NOMO-1 treated with DMSO at 0.1 percent for 48 hours (cell line): ENCODE measurements around the gene TAF4.
"Not testable (repeated sequence)": the region's sequence is repeated elsewhere in the genome, so short reads cannot be mapped to it uniquely, and the experiment has no call there.

Source experiments
- DNase-seq: peaks from one replicate; lab custom pipeline; 2025; ENCODE audit not compliant: unreplicated experiment; lab: John Stamatoyannopoulos, UW

TAF4 gene

DNA sequence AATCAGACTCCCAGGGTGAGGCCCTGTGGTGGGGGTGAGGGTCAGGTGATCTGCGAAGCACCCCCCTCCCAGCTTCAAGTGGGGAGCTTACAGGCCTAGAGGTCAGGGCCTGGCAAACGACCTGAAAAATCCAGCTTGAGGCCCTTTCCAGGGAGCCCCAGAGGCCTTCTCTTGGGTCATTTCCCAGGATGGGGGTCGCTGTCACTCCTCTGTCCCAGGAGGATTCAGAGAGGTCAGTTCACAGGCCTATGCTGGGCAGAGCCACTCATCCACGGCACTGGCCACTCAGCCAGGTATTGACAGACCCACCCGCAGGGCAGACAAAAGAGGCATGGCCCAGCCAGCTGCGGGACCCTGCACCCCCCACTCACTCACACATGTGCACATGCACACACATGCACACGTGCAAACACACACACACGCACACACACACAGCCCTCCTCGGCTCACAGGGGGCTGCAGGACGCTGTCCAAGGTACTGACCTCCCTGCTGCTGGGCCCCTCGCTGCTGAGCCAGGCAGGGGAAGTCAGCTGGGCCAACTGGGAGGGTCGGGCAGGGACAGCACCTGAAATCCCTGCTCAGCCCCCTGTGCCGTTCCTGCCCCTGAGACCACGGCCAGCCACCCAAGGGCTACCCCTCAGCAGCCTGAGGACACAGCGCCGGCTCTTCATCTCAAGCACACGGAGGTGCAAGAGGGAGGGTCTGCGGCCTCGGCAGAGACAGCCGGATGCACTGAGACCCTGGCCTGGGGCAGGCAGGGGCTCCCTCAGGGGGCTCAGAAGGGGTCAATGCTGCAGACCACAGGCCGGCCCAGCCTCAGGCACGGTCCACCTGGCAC lies 113.8 kb downstream of the TAF4 start:
- DNase-seq: no peak

DNA sequence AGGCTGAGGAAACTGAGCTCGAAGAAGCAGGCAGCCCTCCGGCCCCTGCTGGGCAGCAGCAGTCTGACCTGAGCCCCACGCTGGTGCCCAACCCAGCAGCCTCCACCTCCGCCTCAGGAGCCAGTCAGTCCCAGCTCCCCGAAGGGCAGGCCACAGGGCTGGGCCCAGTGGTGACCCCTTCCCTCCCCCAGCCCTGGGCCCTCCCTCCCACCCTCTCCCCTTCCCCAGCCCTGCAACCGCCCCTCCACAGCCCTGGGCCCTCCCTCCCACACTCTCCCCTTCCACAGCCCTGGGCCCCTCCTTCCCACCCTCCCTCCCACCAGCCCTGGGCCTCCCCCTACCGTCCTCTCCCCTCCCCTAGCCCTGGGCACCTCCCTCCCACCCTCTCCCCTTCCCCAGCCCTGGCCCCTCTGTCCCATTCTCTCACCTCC lies 115.0 kb downstream of the TAF4 start:
- DNase-seq: no peak

DNA sequence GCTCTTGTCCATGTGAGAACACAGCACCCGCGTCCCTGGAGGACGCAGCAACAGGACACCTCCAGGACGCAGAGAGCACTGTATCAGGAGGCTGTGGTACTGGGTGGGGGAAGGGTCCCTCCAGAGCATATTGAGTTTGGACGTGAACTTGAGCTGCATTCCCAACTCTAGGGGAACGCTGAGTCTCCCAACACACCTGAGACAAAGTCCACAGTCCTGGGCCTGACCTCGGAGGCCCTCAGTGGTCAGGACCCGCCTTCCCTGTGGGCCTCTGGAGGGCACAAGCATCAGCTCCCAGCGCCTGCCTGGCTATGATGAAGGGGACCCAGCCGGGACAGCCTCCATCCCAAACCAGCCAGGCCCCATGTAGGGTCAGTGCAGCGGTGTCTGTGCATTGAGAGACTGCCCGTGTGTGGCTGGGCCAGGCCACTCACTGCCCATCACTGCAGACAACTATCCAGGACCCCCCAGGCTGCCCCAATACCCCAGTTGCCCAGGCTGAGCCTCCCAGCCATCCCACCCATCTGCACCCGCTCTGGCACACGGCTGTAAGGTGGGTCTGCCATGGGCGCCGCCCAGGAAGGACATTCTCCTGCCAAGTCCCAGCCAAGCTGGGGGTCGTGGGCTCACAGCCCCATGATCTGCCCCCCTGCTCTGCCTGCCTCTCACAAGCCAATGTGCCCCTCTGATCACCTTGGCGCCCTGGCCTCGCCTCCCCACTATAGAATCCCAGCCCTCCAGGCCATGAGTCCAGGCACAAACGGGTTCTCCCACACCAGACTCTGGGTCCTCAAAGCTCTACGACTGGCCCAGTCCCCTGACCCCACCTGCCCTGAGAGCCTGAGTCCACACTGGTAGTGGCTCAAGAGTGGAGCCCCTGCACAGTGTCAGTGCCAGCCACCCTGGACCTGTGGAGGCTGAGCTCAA lies 115.7 kb downstream of the TAF4 start:
- no peak for DNase-seq

DNA sequence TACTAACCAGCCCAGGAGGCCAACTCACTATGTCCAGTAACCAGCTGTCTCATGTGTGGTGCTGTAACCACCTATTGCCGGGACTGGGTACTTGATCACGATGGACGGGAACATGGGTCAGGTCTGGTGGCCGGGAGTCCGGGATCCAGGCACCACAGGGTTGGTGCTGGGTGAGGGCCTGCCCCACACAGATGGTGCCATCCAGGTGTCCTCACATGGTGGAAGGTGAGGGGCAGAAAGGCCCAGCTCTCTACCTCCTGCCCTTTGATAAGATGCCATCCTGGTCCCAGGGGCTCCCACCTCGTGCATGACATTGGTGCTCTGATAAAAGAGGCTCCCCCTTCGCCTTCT lies 116.3 kb downstream of the TAF4 start:
- no peak for DNase-seq

DNA sequence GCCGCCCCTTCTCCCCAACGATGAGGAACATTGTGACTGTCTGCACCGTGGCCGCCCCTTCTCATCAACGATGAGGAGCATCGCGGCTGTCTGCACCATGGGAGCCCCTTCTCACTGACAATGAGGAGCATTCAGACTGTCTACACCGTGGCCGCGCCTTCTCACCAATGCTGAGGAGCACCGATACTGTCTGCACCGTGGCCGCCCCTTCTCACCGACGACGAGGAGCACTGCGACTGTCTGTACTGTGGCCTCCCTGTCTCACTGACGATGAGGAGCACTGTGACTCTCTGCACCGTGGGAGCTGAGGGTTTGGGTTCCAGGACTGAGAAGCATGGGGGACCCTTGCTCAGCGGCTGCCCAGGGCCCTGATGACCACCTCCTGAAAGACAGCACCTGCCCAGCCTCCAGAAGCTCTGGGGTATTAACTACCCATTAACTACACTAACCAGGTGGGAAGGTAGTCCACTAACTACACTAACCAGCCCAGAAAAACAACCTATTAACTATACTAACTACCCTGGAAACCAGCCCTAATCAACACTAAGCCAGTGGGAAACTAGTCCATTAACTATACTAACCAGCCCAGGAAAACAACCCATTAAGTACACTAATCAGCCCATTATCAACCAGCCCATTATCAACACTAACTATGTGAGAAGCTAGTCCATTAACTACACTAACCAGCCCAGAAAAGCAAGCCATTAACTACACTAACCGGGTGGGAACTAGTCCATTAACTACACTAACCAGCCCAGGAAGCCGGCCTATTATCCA lies 116.9 kb downstream of the TAF4 start:
- no peak for DNase-seq

DNA sequence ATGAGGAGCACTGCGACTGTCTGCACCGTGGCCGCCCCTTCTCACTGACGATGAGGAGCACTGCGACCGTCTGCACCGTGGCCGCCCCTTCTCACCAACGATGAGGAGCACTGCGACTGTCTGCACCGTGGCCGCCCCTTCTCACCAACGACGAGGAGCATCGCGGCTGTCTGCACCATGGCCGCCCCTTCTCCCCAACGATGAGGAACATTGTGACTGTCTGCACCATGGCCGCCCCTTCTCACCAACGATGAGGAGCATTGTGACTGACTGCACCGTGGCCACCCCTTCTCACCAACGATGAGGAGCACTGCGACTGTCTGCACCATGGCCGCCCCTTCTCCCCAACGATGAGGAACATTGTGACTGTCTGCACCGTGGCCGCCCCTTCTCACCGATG lies 117.6 kb downstream of the TAF4 start:
- not testable (repeated sequence) for DNase-seq

DNA sequence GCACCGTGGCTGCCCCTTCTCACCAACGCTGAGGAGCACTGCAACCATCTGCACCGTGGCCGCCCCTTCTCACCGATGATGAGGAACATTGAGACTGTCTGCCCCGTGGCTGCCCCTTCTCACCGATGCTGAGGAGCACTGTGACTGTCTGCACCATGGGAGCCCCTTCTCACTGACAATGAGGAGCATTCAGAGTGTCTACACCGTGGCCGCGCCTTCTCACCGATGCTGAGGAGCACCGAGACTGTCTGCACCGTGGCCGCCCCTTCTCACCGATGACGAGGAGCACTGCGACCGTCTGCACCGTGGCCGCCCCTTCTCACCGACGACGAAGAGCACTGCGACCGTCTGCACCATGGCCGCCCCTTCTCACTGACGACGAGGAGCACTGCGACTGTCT lies 120.2 kb downstream of the TAF4 start:
- not testable (repeated sequence) for DNase-seq

DNA sequence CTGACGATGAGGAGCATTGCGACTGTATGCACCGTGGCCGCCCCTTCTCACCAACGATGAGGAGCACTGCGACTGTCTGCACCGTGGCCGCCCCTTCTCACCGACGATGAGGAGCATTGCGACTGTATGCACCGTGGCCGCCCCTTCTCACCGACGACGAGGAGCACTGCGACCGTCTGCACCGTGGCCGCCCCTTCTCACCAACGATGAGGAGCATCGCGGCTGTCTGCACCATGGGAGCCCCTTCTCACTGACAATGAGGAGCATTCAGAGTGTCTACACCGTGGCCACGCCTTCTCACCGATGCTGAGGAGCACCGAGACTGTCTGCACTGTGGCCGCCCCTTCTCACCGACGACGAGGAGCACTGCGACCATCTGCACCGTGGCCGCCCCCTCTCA lies 120.7 kb downstream of the TAF4 start:
- not testable (repeated sequence) for DNase-seq

DNA sequence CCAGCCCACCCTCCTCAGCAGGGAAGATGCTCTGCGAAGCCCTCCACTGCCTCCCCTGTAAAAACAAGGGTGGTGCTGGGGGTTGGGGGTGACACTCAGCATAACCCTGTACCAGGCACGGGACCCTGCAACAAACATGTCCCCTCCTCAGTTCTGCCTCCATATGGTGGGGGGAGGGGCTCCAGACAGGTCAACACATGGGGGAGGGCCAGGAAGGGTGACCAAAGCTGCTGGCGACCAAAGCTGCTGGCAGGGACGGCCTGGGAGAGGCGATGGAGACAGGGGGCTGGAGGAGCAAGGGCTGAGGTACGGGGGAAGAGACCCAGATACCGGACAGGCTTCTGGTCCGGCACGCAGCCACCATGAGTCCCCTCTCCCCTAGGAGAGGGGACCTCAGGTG lies 123.2 kb downstream of the TAF4 start:
- DNase-seq: no peak

DNA sequence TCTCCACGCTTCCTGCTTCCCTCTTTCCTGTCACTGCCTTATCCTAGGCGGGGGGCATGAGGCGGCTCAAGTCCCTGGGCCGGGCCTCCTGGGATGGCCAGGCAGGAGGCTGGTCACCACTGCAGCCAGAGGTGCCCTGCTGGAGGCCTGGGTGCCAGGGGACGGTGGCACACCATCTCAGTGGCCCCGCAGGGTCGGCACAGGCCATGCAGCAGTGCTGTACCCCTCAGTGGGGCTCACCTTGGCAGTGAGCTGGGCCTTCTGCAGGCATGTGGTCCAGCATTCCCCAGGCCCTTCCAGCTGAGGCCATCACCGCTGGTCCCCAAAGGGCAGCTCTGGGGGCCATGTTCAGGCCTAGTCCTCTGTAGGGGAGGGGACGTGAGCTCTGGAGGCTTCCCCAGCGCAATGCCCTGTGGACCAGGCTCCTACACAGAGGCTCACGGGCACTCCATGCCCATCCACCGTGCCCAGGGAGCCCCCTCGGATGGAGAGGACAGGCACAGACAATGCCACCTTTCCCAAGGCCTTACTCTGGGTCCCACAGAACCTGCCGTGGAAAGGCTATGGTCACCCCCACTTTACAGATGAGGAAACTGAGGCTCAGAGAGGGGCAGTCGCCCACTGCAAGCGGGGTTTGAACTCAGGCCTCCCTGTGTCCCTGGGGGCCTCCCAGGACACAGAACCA lies 123.8 kb downstream of the TAF4 start:
- no peak for DNase-seq

DNA sequence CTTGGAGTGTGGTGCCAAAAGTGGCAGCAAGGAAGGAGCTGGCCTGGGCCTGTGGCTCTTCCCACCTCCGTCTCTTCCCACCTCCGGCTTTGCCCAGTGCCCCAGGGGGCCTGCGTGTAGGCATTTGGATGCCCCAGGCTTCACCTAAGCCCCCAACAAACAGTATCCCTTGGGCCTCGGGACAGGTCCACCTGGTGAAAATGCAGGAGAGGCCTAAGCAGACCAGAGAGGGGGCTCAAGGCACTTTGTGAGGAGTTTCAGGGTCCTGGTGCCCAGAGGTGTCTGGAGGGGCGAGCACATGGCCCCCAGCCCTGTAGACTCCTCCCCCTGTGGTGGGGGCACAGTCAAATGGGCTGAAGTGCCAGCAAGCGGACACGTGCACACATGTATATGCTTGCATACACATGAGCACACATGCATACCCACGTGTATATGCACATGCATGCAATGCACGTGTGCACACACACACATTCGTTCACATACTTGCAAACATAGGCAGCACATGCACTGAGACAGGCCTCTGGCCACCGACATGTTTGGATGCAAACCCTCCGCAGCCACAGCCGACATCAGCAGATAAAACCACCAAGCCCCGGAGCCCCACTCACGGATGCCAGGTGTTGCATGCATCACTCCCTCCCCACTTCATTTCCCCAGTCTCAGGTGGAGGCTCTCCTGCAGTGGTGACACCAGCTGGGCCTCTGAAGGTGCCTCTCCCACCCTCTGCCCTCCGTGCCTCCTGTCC lies 124.5 kb downstream of the TAF4 start:
- DNase-seq: no peak

DNA sequence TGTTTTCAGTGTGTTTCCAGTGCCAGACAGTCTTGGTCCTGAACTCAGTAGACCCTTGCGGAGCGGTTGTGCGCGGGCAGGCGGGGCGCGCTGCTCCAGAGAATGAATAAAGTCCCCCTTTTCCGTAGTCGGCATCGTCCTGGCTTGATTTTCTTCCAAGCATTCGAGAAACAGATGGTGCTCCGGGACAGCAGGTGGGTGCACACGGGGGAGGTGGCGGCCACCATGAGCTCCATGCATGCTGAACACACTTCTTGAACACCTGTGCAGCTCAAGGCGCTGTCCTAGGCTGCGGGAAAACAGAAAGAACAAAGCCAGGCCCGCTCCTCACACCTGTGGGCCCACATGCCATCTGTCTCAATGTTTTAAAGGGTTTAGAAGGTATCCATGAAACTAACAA lies 125.2 kb downstream of the TAF4 start:
- no peak for DNase-seq

DNA sequence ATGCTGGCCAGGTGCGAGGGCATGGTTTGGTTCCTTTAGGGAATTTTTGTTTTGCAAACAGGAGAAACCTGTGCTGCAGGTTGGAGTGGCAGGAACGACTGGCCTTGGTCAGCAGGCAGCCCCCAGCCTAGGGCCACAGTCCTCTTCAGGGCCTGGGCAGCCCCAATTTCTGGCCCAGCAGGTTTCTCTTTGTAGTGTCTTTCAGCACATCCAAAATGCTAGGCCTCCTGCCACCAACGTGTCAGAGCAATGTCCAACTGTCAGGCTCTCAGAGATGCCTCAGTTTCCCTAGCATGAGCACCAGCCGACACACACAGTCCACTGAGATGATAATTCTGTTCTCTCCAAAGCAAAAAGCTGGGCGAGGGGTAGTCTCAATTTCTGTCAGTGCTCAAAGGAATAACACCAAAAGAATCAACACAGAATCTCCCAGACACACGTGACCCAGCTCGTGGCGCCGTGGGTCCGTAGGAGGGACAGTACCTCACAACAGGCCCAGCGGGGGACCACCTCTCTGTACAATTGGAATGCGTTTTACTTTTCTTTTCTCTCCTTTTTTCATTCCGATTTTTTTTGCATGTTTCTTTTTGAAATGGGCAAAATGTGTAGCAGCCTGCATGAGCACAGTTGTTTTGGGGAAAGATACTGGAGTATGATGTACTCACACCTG lies 125.9 kb downstream of the TAF4 start:
- DNase-seq: no peak

DNA sequence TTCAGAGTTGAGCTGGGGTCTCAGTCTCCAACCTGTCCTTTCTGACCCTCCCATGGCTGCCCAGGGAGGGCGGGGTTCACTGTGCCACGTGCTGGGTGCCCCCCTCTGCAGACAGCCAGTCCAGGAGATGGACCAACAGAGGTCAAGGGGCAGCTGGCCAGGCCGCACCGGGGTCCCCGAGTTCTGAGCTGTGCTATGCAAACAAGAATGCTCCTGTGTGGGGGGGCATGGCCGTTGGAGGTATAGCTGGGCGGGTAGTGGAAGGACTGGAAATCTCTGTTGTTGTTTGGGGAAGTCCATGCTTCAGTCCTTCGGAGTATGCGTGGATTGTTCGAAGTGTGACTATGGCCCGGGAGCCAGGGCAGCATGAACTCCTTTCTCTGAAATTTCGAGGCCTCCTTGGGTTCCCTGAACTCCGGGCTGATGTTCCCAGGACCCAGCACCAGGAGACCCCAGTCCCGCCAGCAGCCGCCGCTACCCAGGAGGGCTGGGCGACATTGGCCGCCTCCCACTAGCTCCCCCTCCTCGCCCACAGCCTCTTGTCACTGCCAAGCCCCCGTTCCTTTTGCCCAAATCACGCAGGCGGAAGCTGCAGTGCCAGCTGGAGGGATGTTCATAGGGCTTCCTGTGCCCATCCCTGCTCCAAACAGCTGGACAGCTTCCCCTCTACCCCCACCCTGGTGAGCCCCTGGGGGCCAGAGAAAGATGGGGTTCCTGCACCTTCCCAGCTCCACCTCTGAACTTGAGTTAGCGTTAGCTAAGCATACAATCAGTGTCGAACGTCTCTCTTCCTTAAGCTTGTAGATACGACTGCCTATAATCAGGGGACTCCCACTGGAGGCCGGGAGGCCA lies 126.6 kb downstream of the TAF4 start:
- no peak for DNase-seq

DNA sequence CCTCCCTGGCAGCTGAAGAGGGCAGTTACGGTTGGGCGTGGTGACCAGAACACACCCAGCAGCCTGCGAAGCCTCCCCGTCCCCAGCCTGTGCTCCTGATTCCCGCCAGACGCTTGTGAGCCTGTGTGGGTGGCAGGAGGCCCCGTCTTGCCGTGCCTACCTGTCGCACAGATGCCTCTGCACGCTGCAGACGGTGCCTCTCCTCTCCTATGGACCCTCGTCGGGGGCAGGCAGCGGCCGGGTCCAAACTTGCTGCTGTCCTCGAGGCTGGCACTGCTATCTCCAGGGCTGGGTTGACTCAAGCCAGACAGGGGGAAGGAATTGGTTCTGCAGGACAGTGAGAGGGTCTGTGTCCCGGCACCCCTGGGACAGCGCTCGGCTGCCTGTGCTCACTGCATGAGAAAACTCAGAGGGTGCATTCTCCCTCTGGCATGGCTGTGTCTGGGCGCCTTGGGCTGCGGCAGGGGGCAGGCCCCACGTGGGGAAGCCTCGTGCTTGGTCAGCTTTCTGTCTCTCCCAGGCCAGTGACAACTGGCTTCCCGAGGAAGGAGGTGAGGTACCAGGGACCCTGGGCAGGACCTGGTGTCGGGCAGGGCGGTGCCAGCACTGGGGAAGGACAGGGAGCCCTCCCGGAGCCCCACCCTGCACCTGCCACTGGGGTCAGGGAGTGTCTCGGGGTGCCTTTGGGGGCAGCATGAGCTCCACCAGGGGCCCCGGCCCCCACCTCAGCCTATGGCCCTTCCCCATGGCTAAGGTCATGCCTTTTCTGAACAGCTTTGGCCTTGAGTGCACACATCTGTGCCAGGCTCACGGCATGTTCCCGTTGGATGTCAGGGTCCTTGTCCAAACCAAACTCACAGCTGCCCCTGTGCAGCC lies 127.5 kb downstream of the TAF4 start:
- DNase-seq: no peak

DNA sequence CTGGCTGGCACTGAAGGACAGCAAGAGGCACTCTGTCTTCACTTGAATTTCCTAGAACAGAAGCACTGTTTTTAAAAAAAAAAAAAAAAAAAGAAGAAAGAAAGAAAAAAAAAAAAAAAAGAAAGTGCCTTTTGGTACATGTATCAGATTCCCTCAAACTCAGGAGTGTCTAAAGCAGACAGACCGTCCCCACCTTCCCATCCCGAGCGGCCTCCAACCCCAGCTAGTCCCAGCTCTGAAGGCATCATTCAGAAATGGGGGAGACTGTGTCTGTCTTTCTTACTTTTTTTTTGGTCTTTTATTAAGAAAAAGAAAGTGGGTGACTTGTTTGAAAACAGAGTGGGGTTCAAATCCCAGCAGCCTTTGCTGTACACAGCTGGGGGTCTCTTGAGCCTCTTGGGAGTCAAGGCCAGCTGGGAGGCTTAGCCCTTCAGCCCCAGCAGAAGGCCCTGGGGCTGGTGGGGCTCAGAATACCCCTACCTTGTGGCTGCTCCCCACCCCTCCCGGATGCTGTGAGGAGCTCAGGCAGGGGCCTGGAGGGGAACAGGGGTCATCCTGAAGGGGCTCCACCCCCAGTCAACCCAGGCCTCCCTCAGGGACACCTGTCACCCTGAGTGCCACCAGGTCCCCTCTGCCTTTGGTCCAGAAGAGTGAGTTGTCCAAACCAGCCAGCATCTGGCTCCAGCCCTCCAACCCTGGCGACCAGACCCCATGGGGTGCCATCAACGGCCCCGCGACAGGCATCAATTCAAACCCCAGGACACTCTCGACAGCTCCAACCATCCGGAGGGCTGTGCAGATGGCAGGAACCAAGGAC lies 128.3 kb downstream of the TAF4 start:
- no peak for DNase-seq

DNA sequence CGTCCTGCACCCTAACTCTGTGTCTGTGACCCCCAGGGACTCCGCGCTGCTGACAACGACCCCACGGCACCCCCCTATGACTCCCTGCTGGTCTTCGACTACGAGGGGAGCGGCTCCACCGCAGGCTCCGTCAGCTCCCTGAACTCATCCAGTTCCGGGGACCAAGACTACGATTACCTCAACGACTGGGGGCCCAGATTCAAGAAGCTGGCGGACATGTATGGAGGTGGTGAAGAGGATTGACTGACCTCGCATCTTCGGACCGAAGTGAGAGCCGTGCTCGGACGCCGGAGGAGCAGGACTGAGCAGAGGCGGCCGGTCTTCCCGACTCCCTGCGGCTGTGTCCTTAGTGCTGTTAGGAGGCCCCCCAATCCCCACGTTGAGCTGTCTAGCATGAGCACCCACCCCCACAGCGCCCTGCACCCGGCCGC lies 129.0 kb downstream of the TAF4 start:
- DNase-seq: no peak
